Measurements from ENCODE around the gene TEX14. TPM values are rescaled to one million over a fixed set of nuclear protein-coding genes. Genes with fewer than 3 reads are reported as not detected.

The TEX14 gene
- total and polyA plus RNA-seq, 10 of the 15 experiments (the other 5 are each of a cell fraction or from before 2014, with no cell fraction given) = 0.15 to 1.3 (median 0.66) TPM

- Histone ChIP-seq H4K20me1 (ENCODE audit: control insufficient read depth, insufficient read depth) (peaks cover 2% of the 10 kb centered on the region; the same call in 1 of the 2 replicates), H3K36me3 (ENCODE audit: control insufficient read depth in 2 of 2, insufficient read depth in 2 of 2, low read length in 1 of 2) (peaks cover 36 to 57% of the 10 kb centered on the region in 2 experiments), H3K79me2 (ENCODE audit: control insufficient read depth, insufficient read depth, low read length) (peaks cover 31% of the 10 kb centered on the region), H3K27me3 (replicated peaks in 1 of 2; ENCODE audit: control insufficient read depth in 2 of 2, insufficient read depth in 2 of 2, low read length in 1 of 2) (no peaks in the 10 kb centered on the region), H3K4me3 (no peak overlapping the region), H3K4me2 (ENCODE audit: control insufficient read depth, insufficient read depth) (no peak overlapping the region), H3K9ac (ENCODE audit: control insufficient read depth, insufficient read depth, low read length) (no peak overlapping the region), H3K9me3 (replicated peaks; ENCODE audit: control insufficient read depth, insufficient read depth, low read length) (no peaks in the 10 kb centered on the region; the same call in 2 of the 3 replicates), H3K27ac (ENCODE audit: control insufficient read depth, insufficient read depth) (no peak overlapping the region), H2AFZ (ENCODE audit: control insufficient read depth, low read depth, low read length) (no peak overlapping the region), H3K4me1 (ENCODE audit: control insufficient read depth, insufficient read depth, low read length) (peaks cover 32% of the 10 kb centered on the region)
- TF ChIP-seq SKIL (IDR thresholded peaks at IDR 0.05; ENCODE audit: low read depth, poor library complexity, severe bottlenecking) (no peak), E2F4 (IDR thresholded peaks at IDR 0.05; ENCODE audit: low read depth, low read length) (no peak), USF2 (IDR thresholded peaks at IDR 0.05; ENCODE audit: borderline replicate concordance, low read depth, low read length) (no peak), BACH1 (IDR thresholded peaks at IDR 0.05; ENCODE audit: borderline replicate concordance) (no peak), LARP7 (IDR thresholded peaks at IDR 0.05) (no peak)
- DNase-seq (ENCODE audit: low read depth, low spot score) (no peak), FAIRE-seq (no peak), ATAC-seq (no peak)
- intact Hi-C loops (cut with micrococcal nuclease; ENCODE audit: unreplicated experiment) (no loop called here), in situ Hi-C loops (cut with MboI) (no loop called here)
- WGBS (ENCODE audit: insufficient coverage, insufficient replicate concordance, low lambda C conversion rate, missing lambda C conversion rate) = 90% methylated on average over 10 of the region's 10 CpGs
- no TSS peak for BruUV-seq (replicated peaks)
- CTCF ChIA-PET = no interaction called here
- POLR2A ChIA-PET = no interaction called here
- RAD21 ChIA-PET (ENCODE audit: unreplicated experiment) = interaction anchor here (1.1 kb wide), 1 partner anchor 164 kb away, joined by 3 read pairs; no protein-coding TSS in a partner anchor
- SMC1A ChIA-PET (ENCODE audit: uncharacterized antibody, unreplicated experiment) = no interaction called here
These were observed 183.3 kb downstream of the TEX14 start for GRCh38 chr17:58508341-58509067.

Data from GM12878 (cell line).